A673 (cell line): ENCODE results near the gene ADM2.

Experiments used
- CTCF ChIP-seq: fragments of 300-800, 200-600 bp; sonication (generic); conservative IDR thresholded peaks from 2 replicates; pipeline ENCODE4 v1.5.1; 2017; ENCODE audit warnings: low read depth, mild to moderate bottlenecking, antibody characterized with exemption, low read length, moderate library complexity, mixed read lengths
- EZH2 ChIP-seq: fragments of 200-600 bp; sonication (generic); IDR thresholded peaks from 2 replicates; pipeline ENCODE4 v1.6.1; 2017; ENCODE audit warnings: borderline replicate concordance, low read depth, mild to moderate bottlenecking, mixed read lengths, antibody characterized with exemption, low read length; ENCODE audit not compliant: poor library complexity, severe bottlenecking

- TF ChIP-seq CTCF, result no peak
- no peak for TF ChIP-seq EZH2
Measured at GRCh38 chr22:50456026-50456425, 25.3 kb upstream of the ADM2 start.
